CD14-positive monocyte (primary cell): ENCODE measurements around the gene TMEM184A. TPM values are rescaled to one million over a fixed set of nuclear protein-coding genes. Genes with fewer than 3 reads are reported as not detected.
A peak's percentile ranks its signal among the peaks of the same experiment; 100 is the strongest.

ENCODE experiments used
- DNase-seq, 3 donors: peaks; one replicate each; pipeline ENCODE4 v3.0.0-alpha.2; 2011 to 2022
- H2AFZ ChIP-seq: 2 replicates; pipeline ENCODE4 v1.6.0; 2012; ENCODE audit warnings: mild to moderate bottlenecking, low read depth, low read length, inconsistent platforms; ENCODE audit not compliant: insufficient read depth, poor library complexity, severe bottlenecking
- H3K27ac ChIP-seq, 2 donors: 1 replicate in 1 of 2; 2 replicates in 1 of 2; pipeline ENCODE4 v1.5.1; 2012 to 2013; ENCODE audit warnings: low read length in 2 of 2, control low read depth in 1 of 2, inconsistent platforms in 1 of 2, low read depth in 1 of 2, mild to moderate bottlenecking in 1 of 2
- H3K27me3 ChIP-seq, 2 donors: one replicate each; pipeline versions ENCODE4 v1.6.0 to v1.6.1; 2011 to 2013; ENCODE audit warnings: low read length in 2 of 2; ENCODE audit not compliant: control insufficient read depth in 2 of 2, insufficient read depth in 2 of 2
- H3K36me3 ChIP-seq, 2 donors: replicated peaks in 1 of 2; 1 replicate in 1 of 2; 2 replicates in 1 of 2; pipeline versions ENCODE4 v1.5.1 to v1.6.1; 2012 to 2013; ENCODE audit warnings: low read length in 2 of 2, control low read depth in 1 of 2, inconsistent platforms in 1 of 2, mild to moderate bottlenecking in 1 of 2; ENCODE audit not compliant: insufficient read depth in 2 of 2, control insufficient read depth in 1 of 2
- H3K4me1 ChIP-seq, 2 donors: 1 replicate in 1 of 2; 2 replicates in 1 of 2; pipeline versions ENCODE4 v1.5.1 to v1.6.1; 2012 to 2013; ENCODE audit warnings: low read length in 2 of 2, control low read depth in 1 of 2, inconsistent platforms in 1 of 2, mild to moderate bottlenecking in 1 of 2, moderate library complexity in 1 of 2; ENCODE audit not compliant: insufficient read depth in 2 of 2, control insufficient read depth in 1 of 2
- H3K4me2 ChIP-seq: replicated peaks from 2 replicates; pipeline ENCODE3; 2012; ENCODE audit warnings: low read length, moderate library complexity, mild to moderate bottlenecking; ENCODE audit not compliant: poor library complexity, severe bottlenecking; ENCODE audit errors: extremely low read depth
- H3K4me3 ChIP-seq, 3 experiments: fragments of 200-600 bp in 1 of 3; sonication (generic) in 1 of 3; replicated peaks in 1 of 3; 1 replicate in 2 of 3; 2 replicates in 1 of 3; pipeline ENCODE4 v1.5.1; 2011 to 2013; ENCODE audit warnings: low read length in 3 of 3, mild to moderate bottlenecking in 3 of 3, control low read depth in 2 of 3, low read depth in 2 of 3, inconsistent platforms in 1 of 3, moderate library complexity in 1 of 3
- H3K79me2 ChIP-seq: 2 replicates; pipeline ENCODE4 v1.6.0; 2012; ENCODE audit warnings: mild to moderate bottlenecking, control low read depth, inconsistent platforms, low read length, moderate library complexity; ENCODE audit not compliant: insufficient read depth
- H3K9ac ChIP-seq: 2 replicates; pipeline ENCODE4 v1.6.0; 2017; ENCODE audit warnings: low read length, mild to moderate bottlenecking; ENCODE audit not compliant: insufficient read depth, poor library complexity, severe bottlenecking
- H3K9me3 ChIP-seq, 2 donors: replicated peaks in 1 of 2; 1 replicate in 1 of 2; 2 replicates in 1 of 2; pipeline versions ENCODE4 v1.5.1 to v1.6.1; 2012 to 2013; ENCODE audit warnings: low read length in 2 of 2, control low read depth in 1 of 2; ENCODE audit not compliant: control insufficient read depth in 1 of 2, insufficient read depth in 1 of 2
- H4K20me1 ChIP-seq: 2 replicates; pipeline ENCODE4 v1.6.0; 2012; ENCODE audit warnings: mild to moderate bottlenecking, low read length, control low read depth, moderate library complexity; ENCODE audit not compliant: insufficient read depth
- H3K27ac Mint-ChIP-seq, 7 donors: one replicate each; pipeline ENCODE4 v1.8.0; 2020; ENCODE audit warnings: mild to moderate bottlenecking in 7 of 7, mixed read lengths in 7 of 7, moderate library complexity in 6 of 7, inconsistent platforms in 2 of 7
- H3K27me3 Mint-ChIP-seq, 3 donors: one replicate each; pipeline ENCODE4 v1.8.0; 2021 to 2022; ENCODE audit warnings: low read depth in 3 of 3, mild to moderate bottlenecking in 3 of 3, mixed read lengths in 3 of 3, moderate library complexity in 3 of 3, inconsistent platforms in 1 of 3
- H3K36me3 Mint-ChIP-seq, 2 donors: one replicate each; pipeline ENCODE4 v1.8.0; 2020; ENCODE audit warnings: mixed read lengths in 2 of 2, inconsistent platforms in 1 of 2, mild to moderate bottlenecking in 1 of 2
- H3K4me1 Mint-ChIP-seq: one replicate; pipeline ENCODE4 v1.8.0; 2020; ENCODE audit warnings: mild to moderate bottlenecking, mixed read lengths
- H3K4me3 Mint-ChIP-seq, 2 donors: one replicate each; pipeline ENCODE4 v1.8.0; 2020; ENCODE audit warnings: mild to moderate bottlenecking in 2 of 2, mixed read lengths in 2 of 2, moderate library complexity in 1 of 2
- H3K9me3 Mint-ChIP-seq, 7 donors: one replicate each; pipeline ENCODE4 v1.8.0; 2020 to 2022; ENCODE audit warnings: mixed read lengths in 7 of 7, mild to moderate bottlenecking in 6 of 7, moderate library complexity in 6 of 7, inconsistent platforms in 2 of 7
- CTCF ChIP-seq: fragments of 200-600 bp; IDR thresholded peaks from one replicate; pipeline ENCODE4 v1.8.0; 2022; ENCODE audit warnings: antibody characterized with exemption, mild to moderate bottlenecking
- WGBS: methylation state at CpG from one replicate; pipeline ENCODE4 v1.1.5; 2013; ENCODE audit warnings: missing lambda C conversion rate; ENCODE audit not compliant: insufficient coverage; 5-methylcytosine and 5-hydroxymethylcytosine counted together
- intact Hi-C, 2 donors: fragments of 100-400 bp; cut with micrococcal nuclease; formaldehyde crosslinking; loops; one replicate each; pipeline versions ENCODE4 v1.15.0 to v1.15.1; 2023
- polyA plus RNA-seq, 3 donors: library from polyadenylated mRNA; depleted of rRNA in 1 of 3; unstranded in 2 of 3; stranded (reverse) in 1 of 3; fragments of 300-500 nt in 2 of 3; fragments of >200 nt in 1 of 3; fragmentation: Illumina TruSeq in 2 of 3; gene quantifications; 1 replicate in 2 of 3; 2 replicates in 1 of 3; pipeline ENCODE4 v1.2.3, GENCODE V29; 2012 to 2021

The TMEM184A gene
- polyA plus RNA-seq, 3 donors, result not detected

- DNase-seq, result no peak
- peak overlapping the region; percentile 88 for H3K9ac ChIP-seq
- H3K9me3 Mint-ChIP-seq, result peaks cover 0 to 3% (median 0%) of the 10 kb centered on the region in 7 donors
- peaks cover 39% of the 10 kb centered on the region for H3K4me1 Mint-ChIP-seq
- no peaks in the 10 kb centered on the region for H4K20me1 ChIP-seq
- H3K27ac ChIP-seq, result peak overlapping the region in 1 of 2 donors; percentile 89
- H3K4me2 ChIP-seq, result peak overlapping the region; percentile 90
- H2AFZ ChIP-seq, result peak overlapping the region; percentile 84
- H3K4me1 ChIP-seq, result peaks cover 23 to 32% of the 10 kb centered on the region in 2 donors
- H3K36me3 ChIP-seq, result peaks cover 9 to 17% of the 10 kb centered on the region in 2 donors
- no peak for TF ChIP-seq CTCF
- 54% methylated on average over 6 of the region's 13 CpGs for WGBS
- H3K27ac Mint-ChIP-seq, result peak overlapping the region in 6 of 7 donors; percentile 60 to 89 (median 82)
- H3K4me3 Mint-ChIP-seq, result peak overlapping the region; percentile 80 to 82
- H3K27me3 Mint-ChIP-seq, result peaks cover 4 to 7% (median 6%) of the 10 kb centered on the region in 3 donors
- intact Hi-C loops, result loop anchor here in 1 of 2 donors (10.0 kb wide), 1 partner anchor 54 kb away; no protein-coding TSS in a partner anchor
- H3K9me3 ChIP-seq, result no peaks in the 10 kb centered on the region
- H3K79me2 ChIP-seq, result peaks cover 16% of the 10 kb centered on the region
- H3K27me3 ChIP-seq, result peaks cover 0 to 1% of the 10 kb centered on the region in 2 donors
- peak overlapping the region in 2 of 3 experiments; percentile 77 to 80 for H3K4me3 ChIP-seq
- H3K36me3 Mint-ChIP-seq, result peaks cover 16 to 35% of the 10 kb centered on the region in 2 donors
Measured at GRCh38 chr7:1569016-1569415, 13.0 kb upstream of the TMEM184A start.

- no peak for TF ChIP-seq CTCF
- Histone ChIP-seq H3K36me3 (peaks cover 9 to 17% of the 10 kb centered on the region in 2 donors), H3K27ac (no peak overlapping the region), H3K9me3 (no peaks in the 10 kb centered on the region), H3K4me3 (no peak overlapping the region), H2AFZ (no peak overlapping the region), H3K79me2 (peaks cover 16% of the 10 kb centered on the region), H4K20me1 (no peaks in the 10 kb centered on the region), H3K27me3 (peaks cover 0 to 2% of the 10 kb centered on the region in 2 donors), H3K4me1 (peaks cover 26 to 36% of the 10 kb centered on the region in 2 donors), H3K9ac (no peak overlapping the region), H3K4me2 (no peak overlapping the region)
- Mint-ChIP-seq H3K9me3 (peaks cover 0 to 7% (median 0%) of the 10 kb centered on the region in 7 donors), H3K36me3 (peaks cover 16 to 35% of the 10 kb centered on the region in 2 donors), H3K4me3 (no peak overlapping the region), H3K27me3 (peaks cover 2 to 10% (median 7%) of the 10 kb centered on the region in 3 donors), H3K4me1 (peaks cover 44% of the 10 kb centered on the region), H3K27ac (no peak overlapping the region)
- intact Hi-C loops, result loop anchor here in 1 of 2 donors (10.0 kb wide), 1 partner anchor 53 kb away; no protein-coding TSS in a partner anchor
- DNase-seq, result no peak
- 99% methylated on average over 8 of the region's 17 CpGs for WGBS
Measured at GRCh38 chr7:1567896-1568510, 12.0 kb upstream of the TMEM184A start.
